GM12891 (cell line): Measurements from ENCODE around the gene ANK2.

ENCODE experiments used
- DNase-seq: peaks from one replicate; pipeline ENCODE4 v3.0.0; 2011; ENCODE audit warnings: low spot score; ENCODE audit not compliant: insufficient read length
- FAIRE-seq: peaks from 2 replicates; lab custom pipeline; 2011; peaks lifted over from hg19 to GRCh38; lab: Jason Lieb, UNC
- PAX5 ChIP-seq: IDR thresholded peaks from 2 replicates; pipeline ENCODE4 v1.6.1; 2011; ENCODE audit warnings: low read length, moderate library complexity, mild to moderate bottlenecking; ENCODE audit not compliant: insufficient read depth, severe bottlenecking
- POLR2A ChIP-seq: IDR thresholded peaks from 2 replicates; pipeline ENCODE4 v1.6.1; 2011; ENCODE audit warnings: low read depth, low read length, control low read depth
- POLR2AphosphoS5 ChIP-seq: IDR thresholded peaks from 2 replicates; pipeline ENCODE4 v1.6.1; 2011; ENCODE audit warnings: low read depth, low read length, control low read depth
- POU2F2 ChIP-seq: IDR thresholded peaks from 2 replicates; pipeline ENCODE4 v1.6.1; 2011; ENCODE audit warnings: low read depth, mild to moderate bottlenecking, control low read depth, low read length, moderate library complexity
- SPI1 ChIP-seq: IDR thresholded peaks from 2 replicates; pipeline ENCODE4 v1.6.1; 2011; ENCODE audit warnings: low read depth, low read length, control low read depth
- TAF1 ChIP-seq: IDR thresholded peaks from 2 replicates; pipeline ENCODE4 v1.6.1; 2011; ENCODE audit warnings: low read depth, low read length, control low read depth

Gene ANK2

GRCh38 chr4:113255628-113256027, 206.2 kb downstream of the ANK2 start:
- DNase-seq (no peak), FAIRE-seq (peak; percentile 71)
- TF ChIP-seq TAF1 (no peak), SPI1 (no peak), PAX5 (no peak), POLR2AphosphoS5 (no peak), POU2F2 (no peak), POLR2A (no peak)

- no peak for FAIRE-seq
- TF ChIP-seq POU2F2: no peak
- no peak for TF ChIP-seq PAX5
- no peak for TF ChIP-seq POLR2A
- no peak for TF ChIP-seq SPI1
- no peak for TF ChIP-seq TAF1
- no peak for TF ChIP-seq POLR2AphosphoS5
- no peak for DNase-seq
These were observed 207.5 kb downstream of the ANK2 start for GRCh38 chr4:113256946-113257345.

GRCh38 chr4:113260688-113261087, 211.2 kb downstream of the ANK2 start:
- peak; percentile 38 for FAIRE-seq
- DNase-seq: no peak

GRCh38 chr4:113263274-113263673, 213.8 kb downstream of the ANK2 start:
- FAIRE-seq: no peak
- TF ChIP-seq POLR2A (no peak), POLR2AphosphoS5 (no peak), SPI1 (no peak), TAF1 (no peak)
- DNase-seq: no peak

More at GRCh38 chr4:113260688-113261087, 211.2 kb downstream of the ANK2 start:
- no peak for TF ChIP-seq POLR2AphosphoS5
- no peak for TF ChIP-seq TAF1
- TF ChIP-seq SPI1: no peak
- TF ChIP-seq POU2F2: no peak
- TF ChIP-seq POLR2A: no peak
- no peak for TF ChIP-seq PAX5

GRCh38 chr4:113270520-113271319, 221.3 kb downstream of the ANK2 start:
- DNase-seq (no peak), FAIRE-seq (no peak)
- TF ChIP-seq PAX5 (no peak), POLR2A (no peak), POU2F2 (no peak), SPI1 (no peak), POLR2AphosphoS5 (no peak), TAF1 (no peak)

- TF ChIP-seq SPI1: no peak
- TF ChIP-seq POU2F2: no peak
- TF ChIP-seq PAX5: no peak
- TF ChIP-seq POLR2AphosphoS5: no peak
- no peak for DNase-seq
- FAIRE-seq: no peak
These were observed 223.1 kb downstream of the ANK2 start for GRCh38 chr4:113272523-113272922.

- FAIRE-seq (no peak), DNase-seq (no peak)
- TF ChIP-seq POLR2A (no peak), POLR2AphosphoS5 (no peak), TAF1 (no peak), SPI1 (no peak), PAX5 (no peak), POU2F2 (no peak)
These were observed 224.3 kb downstream of the ANK2 start for GRCh38 chr4:113273721-113274220.

GRCh38 chr4:113276464-113277170, 227.2 kb downstream of the ANK2 start:
- TF ChIP-seq POU2F2 (no peak), SPI1 (no peak), POLR2AphosphoS5 (no peak), TAF1 (no peak), POLR2A (no peak), PAX5 (no peak)
- no peak for DNase-seq
- FAIRE-seq: peak; percentile 20

GRCh38 chr4:113278324-113278934, 229.0 kb downstream of the ANK2 start:
- TF ChIP-seq PAX5 (no peak), POLR2A (no peak), SPI1 (no peak)

GRCh38 chr4:113285501-113285900, 236.0 kb downstream of the ANK2 start:
- TF ChIP-seq PAX5 (no peak), SPI1 (no peak), TAF1 (no peak), POLR2AphosphoS5 (no peak), POU2F2 (no peak), POLR2A (no peak)
- FAIRE-seq (no peak), DNase-seq (no peak)

More at GRCh38 chr4:113278324-113278934, 229.0 kb downstream of the ANK2 start:
- FAIRE-seq (peak; percentile 97), DNase-seq (peak; percentile 26)
